ENCODE measurements around the gene TMSB15B.
"Not testable (repeated sequence)": the region's sequence is repeated elsewhere in the genome, so short reads cannot be mapped to it uniquely, and the experiment has no call there.

The TMSB15B gene

DNA sequence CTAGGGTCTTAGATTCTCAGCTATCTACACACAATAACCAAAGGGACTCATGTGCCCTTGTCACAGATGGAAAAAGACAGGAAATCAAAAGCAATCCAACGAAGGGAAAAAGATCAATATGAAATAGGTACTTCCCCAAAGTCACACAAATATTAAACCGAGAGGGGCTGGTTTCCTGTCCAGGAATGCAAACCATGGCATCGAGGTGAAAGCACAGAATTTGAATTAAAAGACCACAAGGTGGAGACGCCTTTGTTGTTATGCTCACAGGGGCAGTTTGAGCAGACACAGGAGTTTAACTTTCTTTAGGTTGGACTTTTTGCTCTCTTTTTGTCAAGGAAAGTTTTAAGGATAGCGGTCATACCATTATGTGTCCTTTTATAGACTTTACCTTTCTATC lies 36.8 kb downstream of the TMSB15B start:
- Histone ChIP-seq H3K27ac (ENCODE audit: low read length) (no peak overlapping the region), H3K4me3 (ENCODE audit: low read length) (no peak overlapping the region), H3K27me3 (ENCODE audit: low read depth, low read length) (peaks cover 8% of the 10 kb centered on the region; the same call in 1 of the 2 replicates), H3K9me3 (ENCODE audit: insufficient read depth, low read length) (no peaks in the 10 kb centered on the region), H2AFZ (ENCODE audit: low read depth, low read length) (no peak overlapping the region), H3K4me1 (ENCODE audit: low read length) (peaks cover 7% of the 10 kb centered on the region), H3K4me2 (ENCODE audit: low read length) (peak overlapping the region; percentile 52), H3K79me2 (ENCODE audit: low read length) (no peaks in the 10 kb centered on the region), H3K36me3 (replicated peaks; ENCODE audit: low read depth, low read length) (no peaks in the 10 kb centered on the region), H4K20me1 (ENCODE audit: insufficient read depth, low read length) (no peaks in the 10 kb centered on the region), H3K9ac (ENCODE audit: low read length) (no peak overlapping the region)
- TF ChIP-seq EZH2phosphoT487 (IDR thresholded peaks at IDR 0.05; ENCODE audit: low read depth) = no peak
- TF ChIP-seq, protein P1, sequence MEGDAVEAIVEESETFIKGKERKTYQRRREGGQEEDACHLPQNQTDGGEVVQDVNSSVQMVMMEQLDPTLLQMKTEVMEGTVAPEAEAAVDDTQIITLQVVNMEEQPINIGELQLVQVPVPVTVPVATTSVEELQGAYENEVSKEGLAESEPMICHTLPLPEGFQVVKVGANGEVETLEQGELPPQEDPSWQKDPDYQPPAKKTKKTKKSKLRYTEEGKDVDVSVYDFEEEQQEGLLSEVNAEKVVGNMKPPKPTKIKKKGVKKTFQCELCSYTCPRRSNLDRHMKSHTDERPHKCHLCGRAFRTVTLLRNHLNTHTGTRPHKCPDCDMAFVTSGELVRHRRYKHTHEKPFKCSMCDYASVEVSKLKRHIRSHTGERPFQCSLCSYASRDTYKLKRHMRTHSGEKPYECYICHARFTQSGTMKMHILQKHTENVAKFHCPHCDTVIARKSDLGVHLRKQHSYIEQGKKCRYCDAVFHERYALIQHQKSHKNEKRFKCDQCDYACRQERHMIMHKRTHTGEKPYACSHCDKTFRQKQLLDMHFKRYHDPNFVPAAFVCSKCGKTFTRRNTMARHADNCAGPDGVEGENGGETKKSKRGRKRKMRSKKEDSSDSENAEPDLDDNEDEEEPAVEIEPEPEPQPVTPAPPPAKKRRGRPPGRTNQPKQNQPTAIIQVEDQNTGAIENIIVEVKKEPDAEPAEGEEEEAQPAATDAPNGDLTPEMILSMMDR (IDR thresholded peaks at IDR 0.05; ENCODE audit: low read depth, low read length) = no peak

DNA sequence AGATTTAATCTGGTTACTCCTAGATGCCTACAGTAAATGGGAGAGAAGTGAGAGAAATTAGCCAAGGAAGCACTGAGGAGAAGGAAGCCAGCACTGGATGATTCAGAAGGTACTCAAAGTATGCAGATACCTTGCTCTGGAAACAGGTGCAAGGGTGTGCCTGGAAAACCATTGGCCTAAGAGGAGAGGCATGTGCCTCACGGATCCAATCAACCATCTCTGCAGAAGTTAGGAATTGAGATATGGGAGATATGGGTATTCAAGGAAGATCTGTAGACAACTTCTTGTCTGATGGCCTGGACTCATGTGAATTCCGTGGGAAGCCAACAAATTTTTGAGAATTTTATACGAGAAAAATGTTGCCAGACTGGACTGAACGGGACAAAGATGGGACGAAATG lies 46.4 kb downstream of the TMSB15B start:
- no peak overlapping the region for H3K4me3 ChIP-seq (ENCODE audit: low read length)
- no peak overlapping the region for H2AFZ ChIP-seq (ENCODE audit: low read depth, low read length)
- no peaks in the 10 kb centered on the region for H3K36me3 ChIP-seq (replicated peaks; ENCODE audit: low read depth, low read length)
- H3K9ac ChIP-seq (ENCODE audit: low read length) = no peak overlapping the region
- H3K9me3 ChIP-seq (ENCODE audit: insufficient read depth, low read length) = no peaks in the 10 kb centered on the region
- no peak overlapping the region for H3K4me2 ChIP-seq (ENCODE audit: low read length)
- no peaks in the 10 kb centered on the region for H3K4me1 ChIP-seq (ENCODE audit: low read length)
- H3K27me3 ChIP-seq (ENCODE audit: low read depth, low read length) = no peaks in the 10 kb centered on the region
- TF ChIP-seq, protein P1 (IDR thresholded peaks at IDR 0.05; ENCODE audit: low read depth, low read length) = no peak
- no peak for TF ChIP-seq EZH2phosphoT487 (IDR thresholded peaks at IDR 0.05; ENCODE audit: low read depth)
- no peaks in the 10 kb centered on the region for H3K79me2 ChIP-seq (ENCODE audit: low read length)
- H3K27ac ChIP-seq (ENCODE audit: low read length) = no peak overlapping the region
- no peaks in the 10 kb centered on the region for H4K20me1 ChIP-seq (ENCODE audit: insufficient read depth, low read length)

DNA sequence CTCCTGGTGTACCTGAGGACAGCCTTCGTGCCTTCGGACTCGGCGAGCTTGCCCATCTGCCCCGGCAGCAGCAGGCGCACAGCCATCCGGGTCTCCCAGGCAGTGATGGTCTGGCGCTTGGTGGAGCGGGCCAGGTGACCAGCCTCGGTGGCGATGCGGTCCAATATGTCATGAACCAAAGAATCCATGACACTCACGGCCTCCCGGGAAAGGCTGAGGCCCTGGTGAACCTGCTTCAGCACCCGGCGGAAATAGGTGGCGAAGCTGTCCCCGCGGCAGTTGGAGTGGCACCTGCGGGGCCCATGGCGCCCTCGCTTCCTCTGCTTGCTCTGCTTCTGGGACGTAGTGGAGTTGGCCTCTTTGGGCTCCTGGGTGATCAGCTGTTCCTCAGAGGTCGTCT lies 50.7 kb downstream of the TMSB15B start:
- Histone ChIP-seq H3K4me2 (ENCODE audit: low read length) (no peak overlapping the region), H3K9ac (ENCODE audit: low read length) (no peak overlapping the region), H3K4me1 (ENCODE audit: low read length) (no peaks in the 10 kb centered on the region), H4K20me1 (ENCODE audit: insufficient read depth, low read length) (no peaks in the 10 kb centered on the region), H3K27ac (ENCODE audit: low read length) (no peak overlapping the region), H3K79me2 (ENCODE audit: low read length) (no peaks in the 10 kb centered on the region), H3K36me3 (replicated peaks; ENCODE audit: low read depth, low read length) (no peaks in the 10 kb centered on the region), H3K9me3 (ENCODE audit: insufficient read depth, low read length) (no peaks in the 10 kb centered on the region), H3K27me3 (ENCODE audit: low read depth, low read length) (no peaks in the 10 kb centered on the region), H2AFZ (ENCODE audit: low read depth, low read length) (no peak overlapping the region), H3K4me3 (ENCODE audit: low read length) (no peak overlapping the region)
- TF ChIP-seq, protein P1 (IDR thresholded peaks at IDR 0.05; ENCODE audit: low read depth, low read length) = no peak
- TF ChIP-seq EZH2phosphoT487 (IDR thresholded peaks at IDR 0.05; ENCODE audit: low read depth) = no peak

DNA sequence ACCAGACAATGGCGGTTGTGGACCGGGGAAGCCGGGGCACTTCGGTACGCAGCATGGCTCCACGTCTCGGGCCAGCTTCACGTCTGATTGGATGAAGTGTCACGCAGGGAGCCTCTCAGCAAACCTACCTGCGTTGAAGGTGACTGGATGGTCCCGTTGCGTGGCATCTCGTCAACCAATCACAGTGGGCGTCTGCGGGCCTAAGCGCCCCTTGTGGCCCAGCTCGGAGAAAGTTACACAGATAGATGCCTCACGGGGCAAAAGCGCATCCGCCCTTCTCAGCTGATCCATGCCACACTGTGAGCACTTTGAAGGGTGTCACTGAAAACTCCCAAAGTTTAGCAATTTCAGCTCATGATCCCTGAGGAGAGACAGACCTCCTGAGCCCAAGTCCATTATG lies 51.2 kb downstream of the TMSB15B start, which contains the start of gene H2BW1:
Gene H2BW1 (minus strand): TSS at position 103 of the 400 bp plus-strand sequence. CDS start 132 bp downstream, outside the sequence.
- Histone ChIP-seq H3K79me2 (ENCODE audit: low read length) (no peaks in the 10 kb centered on the region), H3K27ac (ENCODE audit: low read length) (no peak within 1 kb of the TSS), H4K20me1 (ENCODE audit: insufficient read depth, low read length) (no peaks in the 10 kb centered on the region), H3K9ac (ENCODE audit: low read length) (no peak within 1 kb of the TSS), H3K4me3 (ENCODE audit: low read length) (no peak within 1 kb of the TSS), H3K4me2 (ENCODE audit: low read length) (no peak within 1 kb of the TSS), H2AFZ (ENCODE audit: low read depth, low read length) (no peak within 1 kb of the TSS), H3K4me1 (ENCODE audit: low read length) (no peaks in the 10 kb centered on the region), H3K27me3 (ENCODE audit: low read depth, low read length) (no peaks in the 10 kb centered on the region), H3K36me3 (replicated peaks; ENCODE audit: low read depth, low read length) (no peaks in the 10 kb centered on the region), H3K9me3 (ENCODE audit: insufficient read depth, low read length) (no peaks in the 10 kb centered on the region)
- no peak for TF ChIP-seq EZH2phosphoT487 (IDR thresholded peaks at IDR 0.05; ENCODE audit: low read depth)
- TF ChIP-seq, protein P1 (IDR thresholded peaks at IDR 0.05; ENCODE audit: low read depth, low read length) = no peak

DNA sequence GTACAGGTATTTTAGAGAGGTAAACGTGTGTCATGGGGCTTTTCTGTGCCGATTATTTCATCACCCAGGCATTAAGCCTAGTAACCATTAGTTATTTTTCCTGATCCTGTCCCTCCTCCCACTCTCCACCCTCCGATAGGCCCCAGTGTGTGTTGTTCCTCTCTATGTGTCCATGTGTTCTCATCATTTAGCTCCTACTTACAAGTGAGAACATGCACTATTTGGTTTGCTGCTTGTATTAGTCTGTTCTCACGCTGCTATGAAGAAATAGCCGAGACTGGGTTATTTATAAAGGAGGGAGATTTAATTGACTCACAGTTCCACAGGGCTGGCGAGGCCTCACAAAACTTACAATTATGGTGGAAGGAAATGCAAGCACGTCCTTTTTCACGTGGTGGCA lies 53.1 kb downstream of the TMSB15B start:
- not testable (repeated sequence) for H3K4me1 ChIP-seq (ENCODE audit: low read length); H3K4me2 ChIP-seq (ENCODE audit: low read length); H2AFZ ChIP-seq (ENCODE audit: low read depth, low read length); H3K27ac ChIP-seq (ENCODE audit: low read length); H3K36me3 ChIP-seq (replicated peaks; ENCODE audit: low read depth, low read length); H3K9me3 ChIP-seq (ENCODE audit: insufficient read depth, low read length); H4K20me1 ChIP-seq (ENCODE audit: insufficient read depth, low read length); H3K27me3 ChIP-seq (ENCODE audit: low read depth, low read length); H3K4me3 ChIP-seq (ENCODE audit: low read length); H3K9ac ChIP-seq (ENCODE audit: low read length); H3K79me2 ChIP-seq (ENCODE audit: low read length)
